HepG2 (cell line): Measurements from ENCODE around the gene GRB10.

Source experiments
- BHLHE40 ChIP-seq: IDR thresholded peaks from 2 replicates; pipeline ENCODE4 v1.6.1; 2011; ENCODE audit warnings: low read length, improper control_type of control experiment
- CC2D1A ChIP-seq: sonication (generic); formaldehyde crosslinking; IDR thresholded peaks from 2 replicates; pipeline ENCODE4 v1.8.1; 2023; ENCODE audit warnings: mild to moderate bottlenecking, missing genetic modification reagents
- ESRRA ChIP-seq: sonication (generic); formaldehyde crosslinking; IDR thresholded peaks from 2 replicates; pipeline ENCODE4 v1.5.1; 2020; ENCODE audit warnings: mild to moderate bottlenecking, low read depth, missing genetic modification reagents
- EZH2 ChIP-seq: conservative IDR thresholded peaks from 2 replicates; pipeline ENCODE4 v1.6.1; 2012; ENCODE audit warnings: mild to moderate bottlenecking, low read depth, low read length, moderate library complexity
- HMG20B ChIP-seq: conservative IDR thresholded peaks from 2 replicates; pipeline ENCODE4 v1.6.1; 2016; ENCODE audit warnings: missing genetic modification reagents, missing compliant biosample characterization
- NR1H2 ChIP-seq: sonication (generic); formaldehyde crosslinking; IDR thresholded peaks from 2 replicates; pipeline ENCODE4 v1.8.1; 2022; ENCODE audit warnings: low read depth, missing genetic modification reagents, borderline replicate concordance
- STAG1 ChIP-seq: sonication (generic); formaldehyde crosslinking; IDR thresholded peaks from 2 replicates; pipeline ENCODE4 v1.4.0; 2020; ENCODE audit warnings: missing genetic modification reagents
- ZNF24 ChIP-seq: fragments of 450-650 bp; IDR thresholded peaks from 2 replicates; pipeline ENCODE4 v1.6.1; 2017; ENCODE audit warnings: antibody characterized with exemption, mild to moderate bottlenecking
- ZNF274 ChIP-seq: sonication (generic); formaldehyde crosslinking; IDR thresholded peaks from 2 replicates; pipeline ENCODE4 v1.5.1; 2020; ENCODE audit warnings: mild to moderate bottlenecking, missing genetic modification reagents
- ZNF7 ChIP-seq: IDR thresholded peaks from 2 replicates; pipeline ENCODE4 v1.6.1; 2016; ENCODE audit warnings: missing biosample characterization, missing genetic modification reagents
- TF ChIP-seq, protein P1 (sequence below): sonication (generic); formaldehyde crosslinking; IDR thresholded peaks from 2 replicates; pipeline ENCODE4 v1.4.0; 2020; ENCODE audit warnings: low read depth, missing genetic modification reagents
- TF ChIP-seq, protein P2 (sequence below): sonication (generic); formaldehyde crosslinking; IDR thresholded peaks from 2 replicates; pipeline ENCODE4 v1.5.0; 2020; ENCODE audit warnings: mild to moderate bottlenecking, missing genetic modification reagents, moderate library complexity

GRCh38 chr7:50725774-50726173, 56.9 kb downstream of the GRB10 start:
- TF ChIP-seq CC2D1A (CRISPR knock-in tag) (no peak), ESRRA (CRISPR knock-in tag) (no peak), ZNF7 (CRISPR knock-in tag) (no peak), NR1H2 (CRISPR knock-in tag) (no peak), ZNF24 (no peak), HMG20B (CRISPR knock-in tag) (no peak), EZH2 (no peak), ZNF274 (CRISPR knock-in tag) (no peak), BHLHE40 (no peak), STAG1 (no peak)
- TF ChIP-seq, protein P1, sequence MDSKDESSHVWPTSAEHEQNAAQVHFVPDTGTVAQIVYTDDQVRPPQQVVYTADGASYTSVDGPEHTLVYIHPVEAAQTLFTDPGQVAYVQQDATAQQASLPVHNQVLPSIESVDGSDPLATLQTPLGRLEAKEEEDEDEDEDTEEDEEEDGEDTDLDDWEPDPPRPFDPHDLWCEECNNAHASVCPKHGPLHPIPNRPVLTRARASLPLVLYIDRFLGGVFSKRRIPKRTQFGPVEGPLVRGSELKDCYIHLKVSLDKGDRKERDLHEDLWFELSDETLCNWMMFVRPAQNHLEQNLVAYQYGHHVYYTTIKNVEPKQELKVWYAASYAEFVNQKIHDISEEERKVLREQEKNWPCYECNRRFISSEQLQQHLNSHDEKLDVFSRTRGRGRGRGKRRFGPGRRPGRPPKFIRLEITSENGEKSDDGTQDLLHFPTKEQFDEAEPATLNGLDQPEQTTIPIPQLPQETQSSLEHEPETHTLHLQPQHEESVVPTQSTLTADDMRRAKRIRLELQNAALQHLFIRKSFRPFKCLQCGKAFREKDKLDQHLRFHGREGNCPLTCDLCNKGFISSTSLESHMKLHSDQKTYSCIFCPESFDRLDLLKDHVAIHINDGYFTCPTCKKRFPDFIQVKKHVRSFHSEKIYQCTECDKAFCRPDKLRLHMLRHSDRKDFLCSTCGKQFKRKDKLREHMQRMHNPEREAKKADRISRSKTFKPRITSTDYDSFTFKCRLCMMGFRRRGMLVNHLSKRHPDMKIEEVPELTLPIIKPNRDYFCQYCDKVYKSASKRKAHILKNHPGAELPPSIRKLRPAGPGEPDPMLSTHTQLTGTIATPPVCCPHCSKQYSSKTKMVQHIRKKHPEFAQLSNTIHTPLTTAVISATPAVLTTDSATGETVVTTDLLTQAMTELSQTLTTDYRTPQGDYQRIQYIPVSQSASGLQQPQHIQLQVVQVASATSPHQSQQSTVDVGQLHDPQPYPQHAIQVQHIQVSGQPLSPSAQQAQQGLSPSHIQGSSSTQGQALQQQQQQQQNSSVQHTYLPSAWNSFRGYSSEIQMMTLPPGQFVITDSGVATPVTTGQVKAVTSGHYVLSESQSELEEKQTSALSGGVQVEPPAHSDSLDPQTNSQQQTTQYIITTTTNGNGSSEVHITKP (CRISPR knock-in tag), result no peak
- TF ChIP-seq, protein P2, sequence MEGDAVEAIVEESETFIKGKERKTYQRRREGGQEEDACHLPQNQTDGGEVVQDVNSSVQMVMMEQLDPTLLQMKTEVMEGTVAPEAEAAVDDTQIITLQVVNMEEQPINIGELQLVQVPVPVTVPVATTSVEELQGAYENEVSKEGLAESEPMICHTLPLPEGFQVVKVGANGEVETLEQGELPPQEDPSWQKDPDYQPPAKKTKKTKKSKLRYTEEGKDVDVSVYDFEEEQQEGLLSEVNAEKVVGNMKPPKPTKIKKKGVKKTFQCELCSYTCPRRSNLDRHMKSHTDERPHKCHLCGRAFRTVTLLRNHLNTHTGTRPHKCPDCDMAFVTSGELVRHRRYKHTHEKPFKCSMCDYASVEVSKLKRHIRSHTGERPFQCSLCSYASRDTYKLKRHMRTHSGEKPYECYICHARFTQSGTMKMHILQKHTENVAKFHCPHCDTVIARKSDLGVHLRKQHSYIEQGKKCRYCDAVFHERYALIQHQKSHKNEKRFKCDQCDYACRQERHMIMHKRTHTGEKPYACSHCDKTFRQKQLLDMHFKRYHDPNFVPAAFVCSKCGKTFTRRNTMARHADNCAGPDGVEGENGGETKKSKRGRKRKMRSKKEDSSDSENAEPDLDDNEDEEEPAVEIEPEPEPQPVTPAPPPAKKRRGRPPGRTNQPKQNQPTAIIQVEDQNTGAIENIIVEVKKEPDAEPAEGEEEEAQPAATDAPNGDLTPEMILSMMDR (CRISPR knock-in tag), result no peak
